OCI-LY1 (cell line): ENCODE data around the gene RNF144A.

ENCODE experiments used
- H2AFZ ChIP-seq: fragments of 200-600 bp; sonication (generic), shearing (Covaris generic); 2 replicates; pipeline ENCODE4 v1.6.0; 2014; ENCODE audit warnings: antibody characterized with exemption, mild to moderate bottlenecking, low read length
- H3F3A ChIP-seq: fragments of 200-600 bp; sonication (generic), shearing (Covaris generic); 2 replicates; pipeline ENCODE4 v1.6.0; 2014; ENCODE audit warnings: mild to moderate bottlenecking, antibody characterized with exemption, low read length, moderate library complexity; ENCODE audit not compliant: insufficient read depth
- H3K27ac ChIP-seq: fragments of 200-600 bp; sonication (generic); 2 replicates; pipeline ENCODE4 v1.5.1; 2014; ENCODE audit warnings: low read length, mixed run types, mild to moderate bottlenecking, low read depth; ENCODE audit not compliant: poor library complexity, severe bottlenecking
- H3K27me3 ChIP-seq: fragments of 200-600 bp; sonication (generic); 2 replicates; pipeline ENCODE4 v1.6.0; 2014; ENCODE audit warnings: antibody characterized with exemption, mild to moderate bottlenecking, low read length, moderate library complexity; ENCODE audit not compliant: insufficient read depth
- H3K36me3 ChIP-seq: fragments of 200-600 bp; sonication (generic); 2 replicates; pipeline ENCODE4 v1.6.1; 2014; ENCODE audit warnings: mild to moderate bottlenecking, antibody characterized with exemption, low read length, moderate library complexity, mixed read lengths; ENCODE audit not compliant: insufficient read depth
- H3K4me1 ChIP-seq: fragments of 200-600 bp; sonication (generic); 2 replicates; pipeline ENCODE4 v1.5.1; 2014; ENCODE audit warnings: mild to moderate bottlenecking, low read length, moderate library complexity; ENCODE audit not compliant: insufficient read depth, severe bottlenecking
- H3K4me2 ChIP-seq: fragments of 200-600 bp; sonication (generic), shearing (Covaris generic); 2 replicates; pipeline ENCODE4 v1.6.1; 2014; ENCODE audit warnings: low read length
- H3K4me3 ChIP-seq: fragments of 200-600 bp; sonication (generic); 2 replicates; pipeline ENCODE4 v1.5.1; 2014; ENCODE audit warnings: low read length, low read depth, mild to moderate bottlenecking, mixed read lengths; ENCODE audit not compliant: poor library complexity, severe bottlenecking
- H3K79me2 ChIP-seq: fragments of 200-600 bp; shearing (Covaris generic); 2 replicates; pipeline ENCODE4 v1.6.1; 2016; ENCODE audit warnings: mixed run types, low read length, mixed read lengths; ENCODE audit not compliant: insufficient read depth
- H3K9ac ChIP-seq: fragments of 200-600 bp; sonication (generic), shearing (Covaris generic); 2 replicates; pipeline ENCODE4 v1.6.1; 2014; ENCODE audit warnings: mild to moderate bottlenecking, low read length, mixed read lengths
- H3K9me2 ChIP-seq: fragments of 200-600 bp; sonication (generic), shearing (Covaris generic); 2 replicates; pipeline ENCODE4 v1.6.1; 2014; ENCODE audit warnings: low read depth, mild to moderate bottlenecking, low read length, mixed read lengths
- H3K9me3 ChIP-seq: fragments of 200-600 bp; shearing (Covaris generic); 2 replicates; pipeline ENCODE4 v1.6.1; 2014; ENCODE audit warnings: low read length, mixed read lengths
- H4K20me1 ChIP-seq: fragments of 200-600 bp; sonication (generic), shearing (Covaris generic); 2 replicates; pipeline ENCODE4 v1.6.0; 2016; ENCODE audit warnings: mild to moderate bottlenecking, low read length; ENCODE audit not compliant: insufficient read depth
- EZH2 ChIP-seq: fragments of 200-600 bp; sonication (generic), shearing (Covaris generic); IDR thresholded peaks from 2 replicates; pipeline ENCODE4 v1.8.0; 2017; ENCODE audit warnings: borderline replicate concordance, mixed run types, mild to moderate bottlenecking, antibody characterized with exemption, low read length, moderate library complexity, mixed read lengths
- TF ChIP-seq, protein P1 (sequence below): fragments of 200-600 bp; sonication (generic), shearing (Covaris generic); IDR thresholded peaks from 2 replicates; pipeline ENCODE4 v1.5.1; 2017; ENCODE audit warnings: mild to moderate bottlenecking, antibody characterized with exemption, low read length, moderate library complexity, mixed read lengths

RNF144A gene

DNA sequence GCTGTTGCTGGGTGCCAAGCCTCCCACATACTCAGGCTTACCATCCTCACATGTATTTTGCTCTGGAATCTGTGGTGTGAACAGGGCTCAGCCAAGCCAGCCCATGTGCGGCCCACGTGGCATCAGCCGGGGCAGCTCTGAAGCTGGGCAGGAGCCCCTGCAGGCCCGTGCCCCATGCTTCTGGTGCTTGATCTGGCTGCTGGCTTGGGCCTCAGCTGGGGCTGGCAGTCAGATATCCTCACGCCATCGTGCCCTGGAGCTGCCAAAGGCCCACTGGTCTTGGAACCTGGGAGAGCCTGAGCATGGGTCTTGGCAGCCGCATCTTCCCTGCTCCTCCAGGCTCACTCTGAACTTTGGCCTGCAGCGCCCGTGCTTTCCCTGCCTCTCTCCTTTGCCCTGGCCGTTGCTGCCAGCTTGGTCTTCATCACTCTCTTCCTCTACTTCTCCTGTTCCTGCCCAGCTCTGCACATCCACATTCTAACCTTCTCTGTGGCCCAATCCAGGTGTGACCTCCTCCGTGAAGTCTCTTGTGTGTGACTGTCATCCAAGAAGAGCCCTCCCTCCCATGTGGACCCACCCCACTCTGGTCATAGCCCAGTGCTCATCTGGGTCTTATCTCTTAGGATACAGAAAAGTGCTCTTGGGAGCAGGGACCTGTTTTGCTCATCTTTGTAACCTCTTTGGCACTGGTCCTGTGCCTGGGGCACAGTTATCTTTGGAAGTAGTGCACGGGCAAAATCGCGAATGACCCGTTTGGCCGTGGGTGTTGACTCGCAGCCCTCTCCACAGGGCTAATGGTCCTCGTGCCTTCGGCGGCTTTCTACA lies 116.1 kb downstream of the RNF144A start:
- Histone ChIP-seq H3K9ac (no peak overlapping the region), H3K9me3 (no peaks in the 10 kb centered on the region), H3K36me3 (no peaks in the 10 kb centered on the region), H3K4me3 (no peak overlapping the region), H3K27me3 (peaks cover 4% of the 10 kb centered on the region; the same call in 1 of the 2 replicates), H3K9me2 (no peaks in the 10 kb centered on the region), H3K79me2 (no peaks in the 10 kb centered on the region), H3K27ac (no peak overlapping the region), H3K4me2 (no peak overlapping the region), H4K20me1 (no peaks in the 10 kb centered on the region), H2AFZ (no peak overlapping the region), H3F3A (no peaks in the 10 kb centered on the region), H3K4me1 (peaks cover 12% of the 10 kb centered on the region)
- no peak for TF ChIP-seq EZH2
- TF ChIP-seq, protein P1, sequence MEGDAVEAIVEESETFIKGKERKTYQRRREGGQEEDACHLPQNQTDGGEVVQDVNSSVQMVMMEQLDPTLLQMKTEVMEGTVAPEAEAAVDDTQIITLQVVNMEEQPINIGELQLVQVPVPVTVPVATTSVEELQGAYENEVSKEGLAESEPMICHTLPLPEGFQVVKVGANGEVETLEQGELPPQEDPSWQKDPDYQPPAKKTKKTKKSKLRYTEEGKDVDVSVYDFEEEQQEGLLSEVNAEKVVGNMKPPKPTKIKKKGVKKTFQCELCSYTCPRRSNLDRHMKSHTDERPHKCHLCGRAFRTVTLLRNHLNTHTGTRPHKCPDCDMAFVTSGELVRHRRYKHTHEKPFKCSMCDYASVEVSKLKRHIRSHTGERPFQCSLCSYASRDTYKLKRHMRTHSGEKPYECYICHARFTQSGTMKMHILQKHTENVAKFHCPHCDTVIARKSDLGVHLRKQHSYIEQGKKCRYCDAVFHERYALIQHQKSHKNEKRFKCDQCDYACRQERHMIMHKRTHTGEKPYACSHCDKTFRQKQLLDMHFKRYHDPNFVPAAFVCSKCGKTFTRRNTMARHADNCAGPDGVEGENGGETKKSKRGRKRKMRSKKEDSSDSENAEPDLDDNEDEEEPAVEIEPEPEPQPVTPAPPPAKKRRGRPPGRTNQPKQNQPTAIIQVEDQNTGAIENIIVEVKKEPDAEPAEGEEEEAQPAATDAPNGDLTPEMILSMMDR, result no peak

DNA sequence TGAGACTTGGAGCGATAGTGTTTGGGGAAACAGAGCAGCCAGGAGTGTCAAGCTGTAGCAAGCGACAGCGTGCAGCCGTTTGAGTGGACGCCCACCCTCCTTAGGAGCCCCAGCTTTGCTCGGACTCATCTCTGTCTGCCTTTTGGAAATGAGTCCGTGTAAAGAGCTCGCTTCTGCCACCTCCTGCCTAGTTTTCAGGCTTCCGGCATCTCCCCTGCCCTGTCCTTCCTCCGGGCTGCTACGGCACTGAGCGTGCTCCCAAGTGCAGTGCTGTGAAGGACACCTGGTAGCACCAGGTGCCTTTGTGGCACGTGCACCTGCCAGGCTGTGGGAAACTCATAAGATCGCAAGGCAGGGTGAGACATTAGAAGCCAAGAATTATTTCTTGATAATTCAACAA lies 117.1 kb downstream of the RNF144A start:
- no peaks in the 10 kb centered on the region for H4K20me1 ChIP-seq
- H3K27me3 ChIP-seq, result peaks cover 4% of the 10 kb centered on the region; the same call in 1 of the 2 replicates
- H3K4me3 ChIP-seq, result no peak overlapping the region
- no peak overlapping the region for H3K4me2 ChIP-seq
- H3K4me1 ChIP-seq, result peaks cover 12% of the 10 kb centered on the region
- H3K9me3 ChIP-seq, result no peaks in the 10 kb centered on the region
- H3K36me3 ChIP-seq, result no peaks in the 10 kb centered on the region
- no peak overlapping the region for H3K27ac ChIP-seq
- no peak overlapping the region for H2AFZ ChIP-seq
- H3F3A ChIP-seq, result no peaks in the 10 kb centered on the region
- TF ChIP-seq EZH2, result no peak
- TF ChIP-seq, protein P1, result no peak
- H3K9me2 ChIP-seq, result no peaks in the 10 kb centered on the region
- no peak overlapping the region for H3K9ac ChIP-seq
- H3K79me2 ChIP-seq, result no peaks in the 10 kb centered on the region

DNA sequence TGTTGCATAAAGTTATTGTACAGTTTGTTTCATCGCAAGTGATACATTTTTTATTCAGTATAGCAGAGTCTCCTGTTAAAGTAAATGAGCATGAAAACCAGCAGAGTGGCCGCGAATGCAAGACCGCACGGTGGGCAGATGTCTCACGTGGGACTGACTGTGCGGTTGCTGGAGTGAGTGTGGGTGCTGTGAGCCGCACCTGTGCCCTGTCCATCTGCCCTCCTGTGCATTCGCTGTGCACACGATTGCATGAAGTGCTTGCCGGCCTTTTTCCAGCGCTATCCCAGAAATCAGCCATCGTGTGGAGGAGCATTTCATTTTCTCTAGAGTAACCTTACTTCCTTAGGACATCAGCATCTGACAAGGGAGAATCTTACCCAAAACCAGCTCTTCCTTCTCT lies 118.7 kb downstream of the RNF144A start:
- Histone ChIP-seq H3K27ac (no peak overlapping the region), H3K79me2 (no peaks in the 10 kb centered on the region), H3K4me1 (peaks cover 12% of the 10 kb centered on the region), H3K9me2 (no peaks in the 10 kb centered on the region), H3F3A (no peaks in the 10 kb centered on the region), H3K36me3 (no peaks in the 10 kb centered on the region), H3K4me3 (no peak overlapping the region), H2AFZ (no peak overlapping the region), H3K27me3 (peaks cover 4% of the 10 kb centered on the region; the same call in 1 of the 2 replicates), H3K4me2 (no peak overlapping the region), H4K20me1 (no peaks in the 10 kb centered on the region), H3K9ac (no peak overlapping the region), H3K9me3 (no peaks in the 10 kb centered on the region)
- TF ChIP-seq, protein P1, result no peak
- no peak for TF ChIP-seq EZH2
